Measurements from ENCODE around the gene MADD. TPM values are rescaled to one million over a fixed set of nuclear protein-coding genes. Genes with fewer than 3 reads are reported as not detected.
"Not testable (repeated sequence)": the region's sequence is repeated elsewhere in the genome, so short reads cannot be mapped to it uniquely, and the experiment has no call there.

Gene MADD
- total RNA-seq, 1 donor from 2014 or later: 53.7 TPM

DNA sequence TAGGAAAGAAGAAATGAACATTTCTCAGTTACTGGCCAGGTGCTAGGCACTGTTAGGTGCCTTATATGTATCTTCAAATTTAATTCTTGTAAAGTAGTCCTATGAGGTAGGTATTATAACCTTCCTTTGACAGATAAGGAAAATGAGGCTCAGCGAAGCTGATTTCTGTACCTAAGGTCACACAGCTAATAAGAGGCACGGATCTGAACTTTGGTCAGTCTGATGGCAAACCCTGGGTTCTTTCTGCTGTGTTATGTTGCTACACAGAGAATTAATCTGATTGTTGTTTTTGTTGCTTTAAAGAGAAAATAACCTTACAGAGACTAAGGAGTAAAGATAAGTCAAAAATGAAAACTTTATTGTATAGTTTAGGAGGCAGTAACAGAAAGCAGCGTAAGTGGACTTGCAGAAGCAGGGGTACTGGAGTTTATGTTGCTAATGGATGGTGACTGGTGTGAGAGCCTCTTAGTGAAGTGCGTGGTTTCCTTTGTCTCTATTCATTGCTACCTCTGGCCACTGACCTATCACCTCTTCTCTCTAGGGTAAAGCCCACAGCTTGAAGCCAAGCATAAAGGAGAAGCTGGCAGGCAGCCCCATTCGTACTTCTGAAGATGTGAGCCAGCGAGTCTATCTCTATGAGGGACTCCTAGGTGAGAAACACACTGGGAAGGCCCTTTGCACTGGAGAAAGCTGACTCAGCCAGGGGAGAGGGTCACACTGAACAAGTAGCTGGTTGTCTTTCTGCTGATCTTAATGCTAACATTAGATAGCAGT is 38.3 kb downstream of the MADD start:
- Histone ChIP-seq H3K4me1 (no peaks in the 10 kb centered on the region), H3K36me3 (peaks cover 100% of the 10 kb centered on the region), H3K27ac (no peak overlapping the region), H3K4me3 (no peak overlapping the region), H3K9me3 (peaks cover 1% of the 10 kb centered on the region), H3K27me3 (ENCODE audit: low read depth) (no peaks in the 10 kb centered on the region)
- ATAC-seq (no peak), DNase-seq (no peak)
- intact Hi-C loops (cut with DNase I): no loop called here
- TF ChIP-seq, protein P1, sequence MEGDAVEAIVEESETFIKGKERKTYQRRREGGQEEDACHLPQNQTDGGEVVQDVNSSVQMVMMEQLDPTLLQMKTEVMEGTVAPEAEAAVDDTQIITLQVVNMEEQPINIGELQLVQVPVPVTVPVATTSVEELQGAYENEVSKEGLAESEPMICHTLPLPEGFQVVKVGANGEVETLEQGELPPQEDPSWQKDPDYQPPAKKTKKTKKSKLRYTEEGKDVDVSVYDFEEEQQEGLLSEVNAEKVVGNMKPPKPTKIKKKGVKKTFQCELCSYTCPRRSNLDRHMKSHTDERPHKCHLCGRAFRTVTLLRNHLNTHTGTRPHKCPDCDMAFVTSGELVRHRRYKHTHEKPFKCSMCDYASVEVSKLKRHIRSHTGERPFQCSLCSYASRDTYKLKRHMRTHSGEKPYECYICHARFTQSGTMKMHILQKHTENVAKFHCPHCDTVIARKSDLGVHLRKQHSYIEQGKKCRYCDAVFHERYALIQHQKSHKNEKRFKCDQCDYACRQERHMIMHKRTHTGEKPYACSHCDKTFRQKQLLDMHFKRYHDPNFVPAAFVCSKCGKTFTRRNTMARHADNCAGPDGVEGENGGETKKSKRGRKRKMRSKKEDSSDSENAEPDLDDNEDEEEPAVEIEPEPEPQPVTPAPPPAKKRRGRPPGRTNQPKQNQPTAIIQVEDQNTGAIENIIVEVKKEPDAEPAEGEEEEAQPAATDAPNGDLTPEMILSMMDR (IDR thresholded peaks at IDR 0.05): no peak

- ATAC-seq (no peak), DNase-seq (no peak)
- TF ChIP-seq, protein P1 (IDR thresholded peaks at IDR 0.05): no peak
- Histone ChIP-seq H3K4me1 (no peaks in the 10 kb centered on the region), H3K9me3 (no peaks in the 10 kb centered on the region), H3K27me3 (ENCODE audit: low read depth) (no peaks in the 10 kb centered on the region), H3K36me3 (peaks cover 100% of the 10 kb centered on the region), H3K4me3 (no peak overlapping the region), H3K27ac (no peak overlapping the region)
- intact Hi-C loops (cut with DNase I): no loop called here
Observed at GRCh38 chr11:47314992-47315391, 45.1 kb downstream of the MADD start.

DNA sequence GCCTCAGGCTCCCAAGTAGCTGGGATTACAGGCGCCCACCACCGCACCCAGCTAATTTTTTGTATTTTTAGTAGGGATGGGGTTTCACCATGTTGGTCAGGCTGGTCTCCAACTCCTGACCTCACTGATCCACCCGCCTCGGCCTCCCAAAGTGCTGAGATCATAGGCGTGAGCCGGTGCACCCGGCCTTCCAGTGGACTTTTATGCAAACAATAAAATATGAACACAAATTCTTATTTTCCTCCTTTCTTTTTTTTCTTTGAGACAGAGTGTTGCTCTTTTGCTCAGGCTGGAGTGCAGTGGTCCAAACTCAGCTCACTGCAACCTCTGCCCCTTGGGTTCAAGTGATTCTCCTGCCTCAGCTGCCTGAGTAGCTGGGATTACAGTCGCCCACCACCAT is 46.6 kb downstream of the MADD start:
- H3K27ac ChIP-seq; H3K9me3 ChIP-seq; H3K27me3 ChIP-seq (ENCODE audit: low read depth); H3K4me1 ChIP-seq; intact Hi-C loops (cut with DNase I); DNase-seq; ATAC-seq; H3K4me3 ChIP-seq: not testable (repeated sequence)
- peaks cover 85% of the 10 kb centered on the region for H3K36me3 ChIP-seq

DNA sequence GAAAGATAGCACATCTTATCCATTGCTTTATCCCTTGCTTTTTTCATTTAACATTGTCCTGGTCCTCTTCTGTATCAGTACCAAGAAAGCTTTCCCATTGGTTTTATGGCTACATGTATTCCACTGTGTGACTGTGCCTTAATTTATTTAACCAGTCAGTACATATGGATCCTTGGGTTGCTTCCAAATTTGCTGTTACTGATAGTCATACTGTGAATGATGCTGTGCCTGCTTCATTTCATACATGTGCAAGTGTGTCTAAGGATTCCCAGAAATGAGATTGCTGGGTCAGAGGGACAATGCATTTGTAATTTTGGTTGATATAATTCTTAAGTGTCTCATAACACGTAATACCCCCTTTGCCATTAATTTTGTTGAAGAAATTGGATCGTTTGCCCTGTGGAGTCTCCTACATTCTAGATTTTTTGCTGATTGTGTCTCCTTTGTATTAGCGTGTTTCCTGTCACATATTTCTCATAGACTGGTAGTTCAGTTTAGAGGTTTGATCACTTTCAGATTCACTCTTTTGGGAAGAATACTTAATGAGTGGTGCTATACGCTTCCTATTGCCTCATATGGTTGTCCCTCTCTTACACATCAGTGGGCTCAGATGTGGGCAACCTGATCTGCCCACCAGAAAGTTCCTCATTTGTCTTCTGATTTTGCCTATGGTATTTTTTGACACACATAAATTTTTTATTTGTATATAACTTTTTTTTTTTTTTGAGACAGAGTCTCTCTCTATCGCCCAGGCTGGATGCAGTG is 47.3 kb downstream of the MADD start:
- H3K36me3 ChIP-seq: peaks cover 77% of the 10 kb centered on the region
- no peaks in the 10 kb centered on the region for H3K4me1 ChIP-seq
- no peak overlapping the region for H3K27ac ChIP-seq
- H3K9me3 ChIP-seq: no peaks in the 10 kb centered on the region
- intact Hi-C loops (cut with DNase I): no loop called here
- DNase-seq (no peak), ATAC-seq (no peak)
- TF ChIP-seq, protein P1 (IDR thresholded peaks at IDR 0.05): no peak
- H3K27me3 ChIP-seq (ENCODE audit: low read depth): no peaks in the 10 kb centered on the region
- no peak overlapping the region for H3K4me3 ChIP-seq

GRCh38 chr11:47318166-47318565 is 48.2 kb downstream of the MADD start:
- Histone ChIP-seq H3K4me1 (no peaks in the 10 kb centered on the region), H3K27ac (no peak overlapping the region), H3K36me3 (peaks cover 68% of the 10 kb centered on the region), H3K9me3 (no peaks in the 10 kb centered on the region), H3K27me3 (ENCODE audit: low read depth) (no peaks in the 10 kb centered on the region), H3K4me3 (no peak overlapping the region)
- no peak for DNase-seq
- TF ChIP-seq, protein P1 (IDR thresholded peaks at IDR 0.05): no peak
- intact Hi-C loops (cut with DNase I): no loop called here
- ATAC-seq: no peak

GRCh38 chr11:47324520-47324919 is 54.6 kb downstream of the MADD start:
- Histone ChIP-seq H3K4me1 (peaks cover 4% of the 10 kb centered on the region), H3K9me3 (no peaks in the 10 kb centered on the region), H3K36me3 (peaks cover 4% of the 10 kb centered on the region), H3K27ac (no peak overlapping the region), H3K4me3 (no peak overlapping the region), H3K27me3 (ENCODE audit: low read depth) (no peaks in the 10 kb centered on the region)
- TF ChIP-seq, protein P1 (IDR thresholded peaks at IDR 0.05): no peak
- intact Hi-C loops (cut with DNase I): no loop called here
- DNase-seq (no peak), ATAC-seq (no peak)

All from lower lobe of right lung (tissue), 2 donors.